PFSK-1 (cell line): ENCODE results near the gene OR2G2.

Experiments
- FOXP2 ChIP-seq: optimal IDR thresholded peaks from 2 replicates; pipeline ENCODE3; 2011; ENCODE audit warnings: borderline replicate concordance, control low read depth, inconsistent platforms; ENCODE audit not compliant: insufficient read depth; ENCODE audit errors: extremely low read length, extremely low read depth
- POLR2AphosphoS5 ChIP-seq: IDR thresholded peaks from 2 replicates; pipeline ENCODE4 v1.6.1; 2012; ENCODE audit warnings: low read depth, mild to moderate bottlenecking, control low read depth, low read length, moderate library complexity
- SIN3A ChIP-seq: IDR thresholded peaks from 2 replicates; pipeline ENCODE4 v1.6.1; 2012; ENCODE audit warnings: mild to moderate bottlenecking, low read length, moderate library complexity, borderline replicate concordance; ENCODE audit not compliant: insufficient read depth
- TAF1 ChIP-seq: IDR thresholded peaks from 2 replicates; pipeline ENCODE4 v1.6.1; 2012; ENCODE audit warnings: low read length, control low read depth, borderline replicate concordance; ENCODE audit not compliant: insufficient read depth
- TF ChIP-seq, protein P1 (sequence below), 2 experiments: IDR thresholded peaks; 2 replicates each; pipeline versions ENCODE4 v1.6.1 to v1.8.0; 2011 to 2012; ENCODE audit warnings: low read depth in 2 of 2, low read length in 2 of 2, control low read depth in 1 of 2, inconsistent platforms in 1 of 2, mild to moderate bottlenecking in 1 of 2, moderate library complexity in 1 of 2; ENCODE audit not compliant: insufficient read depth in 1 of 2

The OR2G2 gene

DNA sequence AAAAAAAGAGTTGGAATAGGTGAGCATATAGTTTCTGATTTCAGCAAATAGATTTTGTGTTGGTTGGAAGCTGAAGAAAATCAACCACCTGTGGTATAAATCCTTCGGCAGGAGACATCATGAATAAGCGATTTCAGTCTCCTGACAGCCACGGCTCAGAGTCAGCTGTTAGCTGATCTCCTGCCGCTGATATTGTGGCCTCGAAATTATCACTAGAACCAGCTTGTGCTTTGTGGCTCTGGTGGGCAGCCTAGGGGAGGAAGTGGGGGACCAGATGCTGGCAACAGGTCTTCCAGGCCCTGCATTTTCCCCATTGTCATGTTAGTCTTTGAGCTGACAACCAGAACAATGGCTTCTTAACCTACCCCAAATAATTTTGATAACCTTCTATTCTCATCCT, 40.1 kb upstream of the OR2G2 start:
- TF ChIP-seq FOXP2 (no peak), POLR2AphosphoS5 (no peak)

DNA sequence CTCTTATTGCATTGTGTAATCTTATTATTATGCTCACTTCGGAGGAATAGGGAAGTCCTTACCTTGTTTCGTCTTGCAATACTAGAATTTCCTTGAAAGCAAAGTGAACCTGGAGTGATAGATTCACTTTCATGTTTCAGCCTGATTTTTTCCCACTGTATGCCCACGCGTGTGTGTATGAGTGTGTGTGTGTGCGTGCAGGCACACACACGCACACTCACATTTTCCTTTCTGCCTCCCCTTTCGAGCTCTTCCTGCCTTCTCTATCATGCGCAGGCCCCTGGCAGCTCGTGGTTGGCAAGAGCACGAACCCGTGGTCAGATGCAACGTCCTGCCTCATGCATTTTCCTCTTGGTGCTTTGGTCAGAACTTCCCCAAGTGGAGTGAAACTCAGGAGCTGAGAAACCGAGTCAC, 39.4 kb upstream of the OR2G2 start, which contains the start of gene GCSAML:
Gene GCSAML, plus strand, starts transcription at position 366 of the 414 bp plus-strand sequence. CDS start 58 bp downstream, outside the sequence.
- TF ChIP-seq SIN3A (no peak), FOXP2 (no peak), TAF1 (no peak), POLR2AphosphoS5 (no peak)
- TF ChIP-seq, protein P1, sequence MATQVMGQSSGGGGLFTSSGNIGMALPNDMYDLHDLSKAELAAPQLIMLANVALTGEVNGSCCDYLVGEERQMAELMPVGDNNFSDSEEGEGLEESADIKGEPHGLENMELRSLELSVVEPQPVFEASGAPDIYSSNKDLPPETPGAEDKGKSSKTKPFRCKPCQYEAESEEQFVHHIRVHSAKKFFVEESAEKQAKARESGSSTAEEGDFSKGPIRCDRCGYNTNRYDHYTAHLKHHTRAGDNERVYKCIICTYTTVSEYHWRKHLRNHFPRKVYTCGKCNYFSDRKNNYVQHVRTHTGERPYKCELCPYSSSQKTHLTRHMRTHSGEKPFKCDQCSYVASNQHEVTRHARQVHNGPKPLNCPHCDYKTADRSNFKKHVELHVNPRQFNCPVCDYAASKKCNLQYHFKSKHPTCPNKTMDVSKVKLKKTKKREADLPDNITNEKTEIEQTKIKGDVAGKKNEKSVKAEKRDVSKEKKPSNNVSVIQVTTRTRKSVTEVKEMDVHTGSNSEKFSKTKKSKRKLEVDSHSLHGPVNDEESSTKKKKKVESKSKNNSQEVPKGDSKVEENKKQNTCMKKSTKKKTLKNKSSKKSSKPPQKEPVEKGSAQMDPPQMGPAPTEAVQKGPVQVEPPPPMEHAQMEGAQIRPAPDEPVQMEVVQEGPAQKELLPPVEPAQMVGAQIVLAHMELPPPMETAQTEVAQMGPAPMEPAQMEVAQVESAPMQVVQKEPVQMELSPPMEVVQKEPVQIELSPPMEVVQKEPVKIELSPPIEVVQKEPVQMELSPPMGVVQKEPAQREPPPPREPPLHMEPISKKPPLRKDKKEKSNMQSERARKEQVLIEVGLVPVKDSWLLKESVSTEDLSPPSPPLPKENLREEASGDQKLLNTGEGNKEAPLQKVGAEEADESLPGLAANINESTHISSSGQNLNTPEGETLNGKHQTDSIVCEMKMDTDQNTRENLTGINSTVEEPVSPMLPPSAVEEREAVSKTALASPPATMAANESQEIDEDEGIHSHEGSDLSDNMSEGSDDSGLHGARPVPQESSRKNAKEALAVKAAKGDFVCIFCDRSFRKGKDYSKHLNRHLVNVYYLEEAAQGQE (IDR thresholded peaks at IDR 0.05; ENCODE audit: insufficient read depth in 1 of 2, low read depth in 2 of 2, low read length in 2 of 2) = no peak

DNA sequence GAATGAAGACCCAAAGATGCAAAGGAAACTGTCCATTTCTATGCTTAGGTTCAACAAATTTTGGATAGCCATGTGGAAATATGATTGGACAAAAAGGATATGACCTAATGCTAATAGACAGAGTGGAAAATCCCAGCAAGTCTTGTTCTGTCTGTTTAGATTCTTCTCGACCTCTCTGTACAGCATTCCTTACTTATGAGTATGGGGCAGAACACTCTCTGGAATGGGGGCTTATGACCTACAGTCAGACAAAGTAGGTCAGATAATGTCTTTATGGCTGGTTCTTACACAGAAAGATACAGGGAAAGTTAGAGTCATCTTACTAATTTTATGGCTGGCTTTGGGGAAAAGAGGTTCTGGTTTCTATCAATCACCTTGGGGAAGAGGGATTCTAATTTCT, 36.4 kb upstream of the OR2G2 start:
- TF ChIP-seq TAF1 (no peak), POLR2AphosphoS5 (no peak)

DNA sequence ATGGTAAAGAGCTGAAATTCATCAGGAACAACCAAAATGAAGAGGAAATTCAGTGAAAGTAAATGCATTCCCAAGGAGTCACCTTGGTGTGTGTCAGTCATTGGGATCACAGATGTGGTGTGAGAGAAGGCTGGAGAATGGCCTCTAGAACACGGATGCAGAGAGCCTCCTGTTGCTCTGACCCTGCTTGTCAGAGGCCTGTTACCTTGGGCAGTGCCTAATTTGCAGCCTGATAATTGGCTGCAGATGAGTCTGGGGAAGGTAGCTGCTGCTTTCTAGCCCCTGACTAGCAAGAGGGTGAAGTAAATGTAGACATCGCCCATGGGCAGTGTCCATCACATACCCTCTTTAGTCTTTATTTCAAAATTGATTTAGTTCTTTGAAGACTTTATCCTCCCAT, 35.9 kb upstream of the OR2G2 start:
- TF ChIP-seq SIN3A (no peak), POLR2AphosphoS5 (no peak), FOXP2 (no peak)
- TF ChIP-seq, protein P1 (IDR thresholded peaks at IDR 0.05; ENCODE audit: insufficient read depth in 1 of 2, low read depth in 2 of 2, low read length in 2 of 2) = no peak

DNA sequence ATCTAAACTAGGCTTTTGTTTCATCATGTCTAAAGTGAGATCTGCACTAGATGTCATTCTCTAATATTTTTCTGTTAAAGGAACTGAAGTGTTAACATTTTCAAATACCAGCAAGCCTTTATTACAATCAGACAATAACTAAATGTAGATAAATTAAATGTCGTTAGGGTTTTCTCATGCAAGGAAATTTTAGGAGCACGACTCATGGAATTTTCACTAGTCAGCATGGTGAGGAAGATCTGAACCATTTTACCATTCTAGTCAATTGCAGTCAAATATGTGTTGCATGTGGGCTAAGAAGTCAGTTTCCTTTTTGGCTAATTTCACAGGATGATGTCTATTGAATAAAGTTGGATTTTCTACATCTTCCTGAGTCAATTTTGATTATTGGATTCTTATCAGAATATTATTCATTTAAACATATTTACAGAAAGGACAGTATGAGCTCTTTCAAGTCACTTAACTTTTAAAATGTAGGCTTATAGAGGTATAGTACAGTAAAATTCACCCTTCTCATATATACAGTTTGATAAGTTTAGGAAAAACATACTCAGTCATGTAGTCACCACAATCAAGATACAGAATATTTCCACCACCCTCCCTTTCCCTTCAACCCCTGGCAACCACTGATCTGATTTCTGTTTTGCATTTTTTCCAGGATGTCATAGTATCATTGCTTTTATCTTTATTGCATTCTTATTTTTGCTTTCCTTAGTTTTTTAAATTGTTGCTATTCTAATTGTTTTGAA, 30.1 kb upstream of the OR2G2 start:
- TF ChIP-seq TAF1 (no peak), FOXP2 (no peak), POLR2AphosphoS5 (no peak), SIN3A (no peak)
- TF ChIP-seq, protein P1 (IDR thresholded peaks at IDR 0.05; ENCODE audit: insufficient read depth in 1 of 2, low read depth in 2 of 2, low read length in 2 of 2) = no peak

DNA sequence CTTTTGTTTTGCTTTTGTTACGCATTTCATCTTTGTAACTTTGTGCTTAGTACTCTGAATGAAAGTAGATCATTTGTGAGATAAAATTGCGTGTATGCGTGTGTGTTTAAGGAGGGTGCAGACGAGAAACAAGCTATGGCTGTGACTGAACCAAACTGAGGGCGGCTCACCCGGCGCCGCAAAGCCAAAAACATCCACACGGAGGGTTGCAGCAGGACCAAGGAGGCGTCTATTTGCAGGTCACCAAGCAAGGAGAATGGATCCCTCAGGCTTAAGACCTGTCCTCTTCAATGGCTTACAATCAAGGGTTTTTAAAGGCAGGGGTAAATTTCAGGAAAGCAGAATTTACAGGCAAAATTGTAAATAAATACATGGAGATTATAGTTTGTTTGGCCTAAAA, 26.4 kb upstream of the OR2G2 start:
- no peak for TF ChIP-seq FOXP2
- TF ChIP-seq POLR2AphosphoS5 = no peak
- no peak for TF ChIP-seq SIN3A
- TF ChIP-seq, protein P1 (IDR thresholded peaks at IDR 0.05; ENCODE audit: insufficient read depth in 1 of 2, low read depth in 2 of 2, low read length in 2 of 2) = no peak
- TF ChIP-seq TAF1 = no peak
